ENCODE measurements around the gene NMT1.

DNA sequence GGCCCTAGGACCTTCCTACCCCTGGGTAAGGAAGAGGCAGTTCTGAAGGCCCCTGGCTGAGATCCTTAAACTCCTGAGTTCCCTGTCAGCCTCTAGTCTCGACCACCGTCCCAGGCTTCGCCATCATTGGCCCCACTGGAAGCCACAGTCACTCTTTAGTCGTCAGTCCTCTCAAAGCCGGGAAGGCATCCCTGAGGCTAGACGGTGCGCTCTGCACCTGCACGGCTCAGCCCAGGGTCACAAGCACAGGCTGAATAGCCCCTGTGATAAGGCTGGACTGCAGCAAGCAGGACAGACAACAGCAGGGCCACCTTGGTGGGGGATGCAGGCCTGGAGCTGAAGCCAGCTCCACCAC is 83.9 kb downstream of the NMT1 start:
- no peak for TF ChIP-seq POLR2A (IDR thresholded peaks at IDR 0.05; ENCODE audit: low read depth)
- TF ChIP-seq, protein P1, sequence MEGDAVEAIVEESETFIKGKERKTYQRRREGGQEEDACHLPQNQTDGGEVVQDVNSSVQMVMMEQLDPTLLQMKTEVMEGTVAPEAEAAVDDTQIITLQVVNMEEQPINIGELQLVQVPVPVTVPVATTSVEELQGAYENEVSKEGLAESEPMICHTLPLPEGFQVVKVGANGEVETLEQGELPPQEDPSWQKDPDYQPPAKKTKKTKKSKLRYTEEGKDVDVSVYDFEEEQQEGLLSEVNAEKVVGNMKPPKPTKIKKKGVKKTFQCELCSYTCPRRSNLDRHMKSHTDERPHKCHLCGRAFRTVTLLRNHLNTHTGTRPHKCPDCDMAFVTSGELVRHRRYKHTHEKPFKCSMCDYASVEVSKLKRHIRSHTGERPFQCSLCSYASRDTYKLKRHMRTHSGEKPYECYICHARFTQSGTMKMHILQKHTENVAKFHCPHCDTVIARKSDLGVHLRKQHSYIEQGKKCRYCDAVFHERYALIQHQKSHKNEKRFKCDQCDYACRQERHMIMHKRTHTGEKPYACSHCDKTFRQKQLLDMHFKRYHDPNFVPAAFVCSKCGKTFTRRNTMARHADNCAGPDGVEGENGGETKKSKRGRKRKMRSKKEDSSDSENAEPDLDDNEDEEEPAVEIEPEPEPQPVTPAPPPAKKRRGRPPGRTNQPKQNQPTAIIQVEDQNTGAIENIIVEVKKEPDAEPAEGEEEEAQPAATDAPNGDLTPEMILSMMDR (IDR thresholded peaks at IDR 0.05) = no peak
- TF ChIP-seq EP300 (IDR thresholded peaks at IDR 0.05) = no peak
- TF ChIP-seq POLR2AphosphoS5 (IDR thresholded peaks at IDR 0.05) = no peak

All from esophagus muscularis mucosa (tissue), 4 donors.